GM23338 (cell line): ENCODE data around the gene KDM4B.

Experiments used
- CREB1 ChIP-seq: fragments of 250-450 bp; sonication (Bioruptor Pico); IDR thresholded peaks from 2 replicates; pipeline ENCODE4 v1.5.0; 2020; ENCODE audit warnings: low read depth, mild to moderate bottlenecking, moderate library complexity
- EZH2 ChIP-seq: fragments of 200-600 bp; sonication (generic); IDR thresholded peaks from one replicate; pipeline ENCODE4 v1.8.0; 2017; ENCODE audit warnings: antibody characterized with exemption, mild to moderate bottlenecking, low read depth; ENCODE audit not compliant: unreplicated experiment
- EZH2phosphoT487 ChIP-seq: fragments of 200-600 bp; sonication (generic); IDR thresholded peaks from one replicate; pipeline ENCODE4 v1.8.1; 2018; ENCODE audit warnings: antibody characterized with exemption; ENCODE audit not compliant: unreplicated experiment
- JUNB ChIP-seq: IDR thresholded peaks from one replicate; pipeline ENCODE4 v1.6.1; 2016; ENCODE audit warnings: antibody characterized with exemption; ENCODE audit not compliant: unreplicated experiment
- POLR2AphosphoS5 ChIP-seq: IDR thresholded peaks from 2 replicates; pipeline ENCODE4 v1.6.1; 2016; ENCODE audit warnings: antibody characterized with exemption, low read depth
- STAT1 ChIP-seq: IDR thresholded peaks from one replicate; pipeline ENCODE4 v1.6.1; 2016; ENCODE audit warnings: antibody characterized with exemption; ENCODE audit not compliant: unreplicated experiment
- ZNF114 ChIP-seq: fragments of 250-450 bp; sonication (Bioruptor Pico); IDR thresholded peaks from 2 replicates; pipeline ENCODE4 v1.5.0; 2020; ENCODE audit warnings: mild to moderate bottlenecking, moderate library complexity
- TF ChIP-seq, protein P1 (sequence below), 2 experiments: fragments of 200-600 bp in 1 of 2; sonication (generic) in 1 of 2; conservative IDR thresholded peaks; 2 replicates each; pipeline versions ENCODE4 v1.5.1 to v1.6.1; 2016 to 2017; ENCODE audit warnings: antibody characterized with exemption in 2 of 2, low read depth in 2 of 2, mild to moderate bottlenecking in 2 of 2, moderate library complexity in 1 of 2
- TF ChIP-seq, protein P2 (sequence below): IDR thresholded peaks from one replicate; pipeline ENCODE4 v1.6.1; 2018; ENCODE audit warnings: antibody characterized with exemption; ENCODE audit not compliant: unreplicated experiment
- TF ChIP-seq, protein P3 (sequence below): IDR thresholded peaks from 2 replicates; pipeline ENCODE4 v1.6.1; 2016; ENCODE audit warnings: antibody characterized with exemption

DNA sequence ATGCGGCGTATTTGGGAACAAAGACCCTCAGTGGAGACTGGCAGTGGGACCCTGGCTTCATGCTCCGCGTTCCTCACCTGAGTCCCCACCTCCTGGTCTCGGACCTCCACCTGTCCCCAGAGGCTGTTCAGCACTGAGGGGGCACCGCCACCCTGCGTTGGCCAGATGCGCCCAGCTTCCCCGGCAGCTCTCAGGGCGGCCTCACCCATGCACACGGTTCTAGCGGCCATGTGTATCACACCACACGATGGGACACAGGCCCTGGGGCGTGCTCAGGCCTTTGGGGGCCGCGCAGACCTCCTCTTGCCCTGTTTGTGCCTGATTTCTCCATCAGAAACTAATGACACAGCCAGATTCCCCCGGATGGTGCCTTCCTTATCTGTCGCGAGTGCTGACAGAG, 138.1 kb downstream of the KDM4B start:
- TF ChIP-seq POLR2AphosphoS5 = no peak
- no peak for TF ChIP-seq EZH2
- TF ChIP-seq, protein P1, sequence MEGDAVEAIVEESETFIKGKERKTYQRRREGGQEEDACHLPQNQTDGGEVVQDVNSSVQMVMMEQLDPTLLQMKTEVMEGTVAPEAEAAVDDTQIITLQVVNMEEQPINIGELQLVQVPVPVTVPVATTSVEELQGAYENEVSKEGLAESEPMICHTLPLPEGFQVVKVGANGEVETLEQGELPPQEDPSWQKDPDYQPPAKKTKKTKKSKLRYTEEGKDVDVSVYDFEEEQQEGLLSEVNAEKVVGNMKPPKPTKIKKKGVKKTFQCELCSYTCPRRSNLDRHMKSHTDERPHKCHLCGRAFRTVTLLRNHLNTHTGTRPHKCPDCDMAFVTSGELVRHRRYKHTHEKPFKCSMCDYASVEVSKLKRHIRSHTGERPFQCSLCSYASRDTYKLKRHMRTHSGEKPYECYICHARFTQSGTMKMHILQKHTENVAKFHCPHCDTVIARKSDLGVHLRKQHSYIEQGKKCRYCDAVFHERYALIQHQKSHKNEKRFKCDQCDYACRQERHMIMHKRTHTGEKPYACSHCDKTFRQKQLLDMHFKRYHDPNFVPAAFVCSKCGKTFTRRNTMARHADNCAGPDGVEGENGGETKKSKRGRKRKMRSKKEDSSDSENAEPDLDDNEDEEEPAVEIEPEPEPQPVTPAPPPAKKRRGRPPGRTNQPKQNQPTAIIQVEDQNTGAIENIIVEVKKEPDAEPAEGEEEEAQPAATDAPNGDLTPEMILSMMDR (conservative IDR thresholded peaks at IDR 0.05; ENCODE audit: low read depth in 2 of 2) = no peak
- TF ChIP-seq CREB1 = no peak
- TF ChIP-seq EZH2phosphoT487 = no peak
- TF ChIP-seq JUNB = no peak
- no peak for TF ChIP-seq ZNF114 (CRISPR knock-in tag)
- TF ChIP-seq, protein P2, sequence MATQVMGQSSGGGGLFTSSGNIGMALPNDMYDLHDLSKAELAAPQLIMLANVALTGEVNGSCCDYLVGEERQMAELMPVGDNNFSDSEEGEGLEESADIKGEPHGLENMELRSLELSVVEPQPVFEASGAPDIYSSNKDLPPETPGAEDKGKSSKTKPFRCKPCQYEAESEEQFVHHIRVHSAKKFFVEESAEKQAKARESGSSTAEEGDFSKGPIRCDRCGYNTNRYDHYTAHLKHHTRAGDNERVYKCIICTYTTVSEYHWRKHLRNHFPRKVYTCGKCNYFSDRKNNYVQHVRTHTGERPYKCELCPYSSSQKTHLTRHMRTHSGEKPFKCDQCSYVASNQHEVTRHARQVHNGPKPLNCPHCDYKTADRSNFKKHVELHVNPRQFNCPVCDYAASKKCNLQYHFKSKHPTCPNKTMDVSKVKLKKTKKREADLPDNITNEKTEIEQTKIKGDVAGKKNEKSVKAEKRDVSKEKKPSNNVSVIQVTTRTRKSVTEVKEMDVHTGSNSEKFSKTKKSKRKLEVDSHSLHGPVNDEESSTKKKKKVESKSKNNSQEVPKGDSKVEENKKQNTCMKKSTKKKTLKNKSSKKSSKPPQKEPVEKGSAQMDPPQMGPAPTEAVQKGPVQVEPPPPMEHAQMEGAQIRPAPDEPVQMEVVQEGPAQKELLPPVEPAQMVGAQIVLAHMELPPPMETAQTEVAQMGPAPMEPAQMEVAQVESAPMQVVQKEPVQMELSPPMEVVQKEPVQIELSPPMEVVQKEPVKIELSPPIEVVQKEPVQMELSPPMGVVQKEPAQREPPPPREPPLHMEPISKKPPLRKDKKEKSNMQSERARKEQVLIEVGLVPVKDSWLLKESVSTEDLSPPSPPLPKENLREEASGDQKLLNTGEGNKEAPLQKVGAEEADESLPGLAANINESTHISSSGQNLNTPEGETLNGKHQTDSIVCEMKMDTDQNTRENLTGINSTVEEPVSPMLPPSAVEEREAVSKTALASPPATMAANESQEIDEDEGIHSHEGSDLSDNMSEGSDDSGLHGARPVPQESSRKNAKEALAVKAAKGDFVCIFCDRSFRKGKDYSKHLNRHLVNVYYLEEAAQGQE = no peak
- TF ChIP-seq STAT1 = no peak
- TF ChIP-seq, protein P3, sequence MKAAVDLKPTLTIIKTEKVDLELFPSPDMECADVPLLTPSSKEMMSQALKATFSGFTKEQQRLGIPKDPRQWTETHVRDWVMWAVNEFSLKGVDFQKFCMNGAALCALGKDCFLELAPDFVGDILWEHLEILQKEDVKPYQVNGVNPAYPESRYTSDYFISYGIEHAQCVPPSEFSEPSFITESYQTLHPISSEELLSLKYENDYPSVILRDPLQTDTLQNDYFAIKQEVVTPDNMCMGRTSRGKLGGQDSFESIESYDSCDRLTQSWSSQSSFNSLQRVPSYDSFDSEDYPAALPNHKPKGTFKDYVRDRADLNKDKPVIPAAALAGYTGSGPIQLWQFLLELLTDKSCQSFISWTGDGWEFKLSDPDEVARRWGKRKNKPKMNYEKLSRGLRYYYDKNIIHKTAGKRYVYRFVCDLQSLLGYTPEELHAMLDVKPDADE = no peak
